GM19043 (cell line): ENCODE results near the gene C18orf63.

Source experiments
- ATAC-seq: cut with Tn5 transposase; IDR thresholded peaks from one replicate; pipeline ENCODE4 v1.9.1; 2021; ENCODE audit warnings: low read depth; ENCODE audit not compliant: unreplicated experiment

The C18orf63 gene

GRCh38 chr18:74402806-74403433, 87.3 kb downstream of the C18orf63 start:
- ATAC-seq: no peak

DNA sequence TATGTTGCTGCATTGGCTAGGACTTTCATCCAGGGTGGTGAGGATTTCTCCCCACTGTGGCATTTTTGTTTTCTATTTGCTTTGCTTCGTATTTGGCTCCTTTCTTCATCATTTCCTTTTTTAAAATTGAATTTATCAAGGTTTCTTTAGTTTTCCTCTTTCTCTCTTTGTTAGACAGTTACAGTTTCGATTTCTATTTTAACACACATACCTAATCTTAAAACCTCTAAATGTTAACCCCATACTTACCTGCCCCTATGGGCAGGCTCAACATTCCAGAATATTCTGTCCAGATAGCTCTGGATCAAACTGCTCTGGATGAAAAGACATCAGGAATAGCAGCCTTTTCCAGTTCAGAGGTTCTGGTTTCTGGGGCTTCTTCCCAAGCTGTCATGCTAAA, 92.2 kb downstream of the C18orf63 start:
- peak; percentile 46 for ATAC-seq
